ENCODE results near the gene ERC1.
"Not testable (repeated sequence)": the region's sequence is repeated elsewhere in the genome, so short reads cannot be mapped to it uniquely, and the experiment has no call there.

The ERC1 gene

DNA sequence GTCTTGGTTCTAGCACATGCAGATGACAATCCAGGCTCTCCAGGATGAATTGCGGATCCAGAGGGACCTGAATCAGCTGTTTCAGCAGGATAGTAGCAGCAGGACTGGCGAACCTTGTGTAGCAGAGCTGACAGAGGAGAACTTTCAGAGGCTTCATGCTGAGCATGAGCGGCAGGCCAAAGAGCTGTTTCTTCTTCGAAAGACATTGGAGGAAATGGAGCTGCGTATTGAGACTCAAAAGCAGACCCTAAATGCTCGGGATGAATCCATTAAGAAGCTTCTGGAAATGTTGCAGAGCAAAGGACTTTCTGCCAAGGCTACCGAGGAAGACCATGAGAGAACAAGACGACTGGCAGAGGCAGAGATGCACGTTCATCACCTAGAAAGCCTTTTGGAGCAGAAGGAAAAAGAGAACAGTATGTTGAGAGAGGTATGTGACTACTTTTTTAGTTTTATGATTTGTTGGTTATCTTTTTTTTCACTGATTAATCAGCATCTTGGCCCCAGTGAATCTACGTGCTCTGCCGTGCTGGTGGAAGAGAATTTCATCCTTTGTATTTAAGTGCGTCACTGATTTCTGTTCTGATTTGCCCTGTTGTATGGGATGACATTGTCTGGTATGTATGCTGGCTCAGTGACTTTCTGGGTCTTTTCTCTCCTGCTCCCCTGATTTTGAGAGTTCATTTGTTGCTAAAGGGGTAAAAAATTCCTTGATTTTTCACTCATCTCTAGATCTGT, 92.3 kb downstream of the ERC1 start:
- DNase-seq, result no peak

DNA sequence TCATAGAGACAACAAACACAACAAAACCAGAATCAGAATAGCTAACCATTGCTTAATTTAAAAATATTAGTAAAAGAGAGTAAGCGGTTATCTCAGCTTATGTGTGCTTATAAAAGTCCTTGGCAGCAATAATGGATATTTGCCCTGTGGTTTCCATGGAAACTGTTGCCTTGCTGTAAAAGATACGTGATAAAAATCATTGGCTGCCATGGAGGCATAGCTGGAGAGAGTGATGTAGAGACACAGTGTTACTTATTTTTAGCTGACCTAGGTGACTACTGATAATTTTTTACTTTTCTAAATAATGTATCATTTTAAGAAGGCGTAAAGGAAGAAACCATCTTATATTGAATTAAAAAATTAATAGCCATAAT, 92.9 kb downstream of the ERC1 start:
- DNase-seq, result peak; percentile 53

- DNase-seq, result no peak
Observed at GRCh38 chr12:1091350-1091749, 100.3 kb downstream of the ERC1 start.

- peak; percentile 83 for DNase-seq
Observed at GRCh38 chr12:1093166-1093751, 102.2 kb downstream of the ERC1 start.

DNA sequence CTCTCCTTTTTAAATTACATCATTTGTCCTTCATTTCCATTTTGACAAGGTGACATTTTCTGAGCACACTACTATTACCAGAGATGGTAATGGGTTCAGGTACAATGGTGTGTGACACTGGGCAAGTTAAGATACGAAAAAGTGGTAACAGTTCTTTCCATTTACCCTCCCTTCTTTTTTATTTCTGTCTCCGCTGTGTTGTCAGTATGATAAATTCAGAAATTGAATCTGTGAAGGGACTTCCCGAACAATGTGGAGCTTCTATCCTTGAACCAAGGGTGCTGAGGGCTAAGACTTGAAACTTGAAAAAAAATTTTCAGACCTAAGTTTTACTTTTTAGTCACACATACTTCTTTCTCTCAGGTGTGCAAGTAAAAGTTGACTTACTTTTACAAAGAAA, 103.7 kb downstream of the ERC1 start:
- no peak for DNase-seq

DNA sequence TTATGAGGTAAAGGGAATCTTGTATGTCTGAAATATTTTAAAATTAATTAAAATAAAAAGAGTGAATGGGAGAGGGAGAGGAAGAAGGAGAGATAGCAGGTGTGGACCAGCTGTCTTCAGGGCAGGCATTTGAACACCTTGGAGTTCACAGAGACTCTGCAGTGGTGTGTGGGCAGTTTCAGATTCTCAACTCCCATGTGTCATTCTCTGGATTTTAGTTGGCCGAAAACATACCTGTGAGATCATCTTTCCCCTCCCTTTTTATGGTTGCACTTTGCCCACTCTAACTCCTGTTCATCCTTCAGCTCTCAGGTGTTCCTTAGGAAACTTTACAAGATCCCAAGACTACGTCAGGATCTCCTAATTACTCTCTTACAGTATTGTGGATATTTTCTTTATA, 108.1 kb downstream of the ERC1 start:
- no peak for DNase-seq

DNA sequence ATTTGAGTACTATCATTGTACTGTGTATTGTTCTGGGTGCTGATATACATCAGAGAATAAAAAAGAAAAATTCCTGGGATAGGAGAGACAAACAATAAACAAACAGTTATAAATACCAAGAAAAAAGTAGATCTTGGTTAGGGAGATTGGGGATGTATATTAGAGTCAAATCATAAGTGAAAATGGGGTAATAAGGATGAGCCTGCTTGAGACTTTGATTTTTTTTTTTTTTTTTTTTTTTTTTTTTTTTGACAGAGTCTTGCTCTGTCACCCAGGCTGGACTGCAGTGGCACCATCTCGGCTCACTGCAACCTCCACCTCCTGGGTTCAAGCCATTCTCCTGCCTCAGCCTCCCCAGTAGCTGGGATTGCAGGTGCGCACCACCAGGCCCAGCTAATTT, 108.6 kb downstream of the ERC1 start:
- not testable (repeated sequence) for DNase-seq

GRCh38 chr12:1102115-1102514, 111.1 kb downstream of the ERC1 start:
- no peak for DNase-seq

DNA sequence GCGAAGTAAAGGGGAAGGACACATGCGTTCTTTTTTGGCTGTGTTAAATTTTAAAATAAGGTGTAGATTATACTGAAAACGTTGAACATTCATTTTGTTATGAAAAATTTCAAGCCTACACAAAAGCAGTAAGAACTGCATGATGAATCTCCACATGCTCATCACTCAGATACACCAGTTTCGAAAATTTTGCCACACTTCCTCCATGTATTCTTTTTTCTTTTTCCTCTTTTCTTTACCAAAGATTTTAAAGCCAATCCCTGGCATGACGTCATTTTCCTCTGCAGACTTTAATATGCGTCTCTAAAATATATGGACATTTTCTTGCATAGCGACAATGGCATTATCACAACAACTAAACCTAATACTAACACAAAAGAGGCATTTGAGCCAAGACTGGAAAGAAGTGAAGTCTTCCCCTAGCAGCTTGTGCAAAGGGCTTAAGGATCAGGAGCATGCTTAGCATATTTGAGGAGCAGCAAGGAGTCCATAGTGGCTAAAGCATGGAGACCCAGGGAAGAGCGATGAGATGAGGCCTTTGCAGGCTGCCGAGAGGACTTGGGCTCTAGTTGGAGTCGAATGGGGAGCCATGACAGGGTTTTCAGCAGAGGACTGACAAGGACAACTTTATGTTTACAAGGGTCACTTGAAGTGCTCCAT, 111.9 kb downstream of the ERC1 start:
- DNase-seq, result no peak

- DNase-seq, result no peak
Observed at GRCh38 chr12:1103632-1104031, 112.6 kb downstream of the ERC1 start.

- peak; percentile 26 for DNase-seq
Observed at GRCh38 chr12:1104088-1104800, 113.2 kb downstream of the ERC1 start.

- DNase-seq, result no peak
Observed at GRCh38 chr12:1107669-1108068, 116.6 kb downstream of the ERC1 start.

GRCh38 chr12:1108276-1108675, 117.3 kb downstream of the ERC1 start:
- DNase-seq, result no peak

GRCh38 chr12:1115484-1116231, 124.6 kb downstream of the ERC1 start:
- no peak for DNase-seq

GRCh38 chr12:1117371-1117770, 126.3 kb downstream of the ERC1 start:
- DNase-seq, result no peak

GRCh38 chr12:1117970-1118563, 127.0 kb downstream of the ERC1 start:
- peak; percentile 93 for DNase-seq

- no peak for DNase-seq
Observed at GRCh38 chr12:1122786-1123185, 131.8 kb downstream of the ERC1 start.

- DNase-seq, result no peak
Observed at GRCh38 chr12:1126091-1126490, 135.1 kb downstream of the ERC1 start.

DNA sequence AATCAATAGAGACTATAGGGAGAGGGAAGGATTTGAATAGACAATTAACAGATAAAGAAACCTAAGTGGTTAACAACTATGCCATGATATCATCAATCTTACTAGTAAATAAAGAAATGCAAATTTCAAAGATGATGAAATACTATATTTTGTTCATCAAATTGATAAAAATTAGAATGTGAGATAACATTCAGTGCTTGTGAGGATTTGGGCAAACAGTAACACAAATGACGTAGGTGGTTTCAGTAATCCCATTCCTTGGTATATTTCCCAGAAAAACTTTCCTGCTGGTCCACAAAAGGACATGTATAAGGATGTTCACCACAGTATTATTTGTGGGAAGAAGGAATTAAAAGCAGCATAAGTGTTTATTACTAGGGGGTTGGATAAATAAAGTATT, 136.0 kb downstream of the ERC1 start:
- DNase-seq, result no peak

GRCh38 chr12:1130164-1130563, 139.1 kb downstream of the ERC1 start:
- DNase-seq, result no peak

GRCh38 chr12:1130571-1130970, 139.5 kb downstream of the ERC1 start:
- no peak for DNase-seq

- DNase-seq, result no peak
Observed at GRCh38 chr12:1131811-1132224, 140.8 kb downstream of the ERC1 start.

- no peak for DNase-seq
Observed at GRCh38 chr12:1132311-1132710, 141.3 kb downstream of the ERC1 start.
